GM12865 (cell line): ENCODE results near the gene GDF11.
A peak's percentile ranks its signal among the peaks of the same experiment; 100 is the strongest.

ENCODE experiments used
- DNase-seq: peaks from one replicate; pipeline ENCODE4 v3.0.0; 2010; ENCODE audit warnings: low read depth
- H3K4me3 ChIP-seq: 2 replicates; pipeline ENCODE4 v1.5.1; 2011; ENCODE audit warnings: mild to moderate bottlenecking, low read depth, low read length, control low read depth
- TF ChIP-seq, protein P1 (sequence below): IDR thresholded peaks from 2 replicates; pipeline ENCODE4 v1.5.1; 2011; ENCODE audit warnings: low read length, control low read depth, low read depth, inconsistent platforms; ENCODE audit not compliant: insufficient read depth; ENCODE audit errors: missing control alignments

Gene GDF11

DNA sequence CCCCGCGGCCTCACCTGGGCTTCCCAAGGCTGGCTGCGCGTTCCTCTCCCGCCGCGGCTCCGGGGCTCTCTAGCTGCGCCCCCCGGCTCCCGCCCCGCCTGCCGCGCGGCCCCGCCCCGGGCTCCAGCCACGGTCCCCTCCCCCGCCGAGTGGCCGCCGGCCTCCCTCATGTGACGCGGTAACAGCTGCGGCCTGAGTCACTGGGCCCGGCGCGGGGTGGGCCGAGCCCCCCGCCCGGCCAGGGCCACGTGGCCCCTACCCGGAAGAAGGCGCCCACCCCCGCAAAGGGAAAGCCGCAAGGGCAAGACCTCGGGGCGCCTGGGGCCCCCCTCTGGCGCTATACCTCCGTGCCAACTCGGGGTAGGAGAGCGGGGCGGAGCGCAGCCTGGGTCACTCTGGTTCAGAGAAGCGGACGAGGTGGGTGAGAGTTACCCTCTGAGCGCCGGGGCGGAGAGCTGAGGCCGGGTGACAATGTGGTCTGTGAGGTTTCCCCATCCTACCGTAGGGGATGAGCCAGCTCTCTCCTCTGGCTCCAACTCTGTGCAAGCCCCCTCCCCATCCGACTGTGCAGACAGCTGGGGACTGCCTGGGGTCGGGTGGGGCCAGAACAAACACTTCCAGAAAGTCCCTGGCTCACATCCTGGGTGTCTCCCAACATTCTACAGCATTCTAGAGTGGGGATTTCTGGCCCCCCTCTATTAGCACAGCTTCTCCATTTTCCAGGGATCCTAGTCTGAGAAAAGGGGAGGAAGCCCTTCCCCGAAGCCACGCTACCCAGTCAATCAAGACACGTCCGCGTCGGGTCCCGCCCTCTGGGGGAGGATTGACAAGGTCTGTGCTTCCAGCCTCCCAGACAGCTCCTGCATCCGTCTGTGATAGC, 13.7 kb upstream of the GDF11 start, which contains the start of gene CD63:
TSS of gene CD63 (minus strand) at position 71 of the 880 bp plus-strand sequence. CDS start 668 bp downstream, outside the sequence.
- peak within 1 kb of the TSS; percentile 77 for H3K4me3 ChIP-seq
- DNase-seq, result peak; percentile 80
- TF ChIP-seq, protein P1, sequence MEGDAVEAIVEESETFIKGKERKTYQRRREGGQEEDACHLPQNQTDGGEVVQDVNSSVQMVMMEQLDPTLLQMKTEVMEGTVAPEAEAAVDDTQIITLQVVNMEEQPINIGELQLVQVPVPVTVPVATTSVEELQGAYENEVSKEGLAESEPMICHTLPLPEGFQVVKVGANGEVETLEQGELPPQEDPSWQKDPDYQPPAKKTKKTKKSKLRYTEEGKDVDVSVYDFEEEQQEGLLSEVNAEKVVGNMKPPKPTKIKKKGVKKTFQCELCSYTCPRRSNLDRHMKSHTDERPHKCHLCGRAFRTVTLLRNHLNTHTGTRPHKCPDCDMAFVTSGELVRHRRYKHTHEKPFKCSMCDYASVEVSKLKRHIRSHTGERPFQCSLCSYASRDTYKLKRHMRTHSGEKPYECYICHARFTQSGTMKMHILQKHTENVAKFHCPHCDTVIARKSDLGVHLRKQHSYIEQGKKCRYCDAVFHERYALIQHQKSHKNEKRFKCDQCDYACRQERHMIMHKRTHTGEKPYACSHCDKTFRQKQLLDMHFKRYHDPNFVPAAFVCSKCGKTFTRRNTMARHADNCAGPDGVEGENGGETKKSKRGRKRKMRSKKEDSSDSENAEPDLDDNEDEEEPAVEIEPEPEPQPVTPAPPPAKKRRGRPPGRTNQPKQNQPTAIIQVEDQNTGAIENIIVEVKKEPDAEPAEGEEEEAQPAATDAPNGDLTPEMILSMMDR, result no peak

DNA sequence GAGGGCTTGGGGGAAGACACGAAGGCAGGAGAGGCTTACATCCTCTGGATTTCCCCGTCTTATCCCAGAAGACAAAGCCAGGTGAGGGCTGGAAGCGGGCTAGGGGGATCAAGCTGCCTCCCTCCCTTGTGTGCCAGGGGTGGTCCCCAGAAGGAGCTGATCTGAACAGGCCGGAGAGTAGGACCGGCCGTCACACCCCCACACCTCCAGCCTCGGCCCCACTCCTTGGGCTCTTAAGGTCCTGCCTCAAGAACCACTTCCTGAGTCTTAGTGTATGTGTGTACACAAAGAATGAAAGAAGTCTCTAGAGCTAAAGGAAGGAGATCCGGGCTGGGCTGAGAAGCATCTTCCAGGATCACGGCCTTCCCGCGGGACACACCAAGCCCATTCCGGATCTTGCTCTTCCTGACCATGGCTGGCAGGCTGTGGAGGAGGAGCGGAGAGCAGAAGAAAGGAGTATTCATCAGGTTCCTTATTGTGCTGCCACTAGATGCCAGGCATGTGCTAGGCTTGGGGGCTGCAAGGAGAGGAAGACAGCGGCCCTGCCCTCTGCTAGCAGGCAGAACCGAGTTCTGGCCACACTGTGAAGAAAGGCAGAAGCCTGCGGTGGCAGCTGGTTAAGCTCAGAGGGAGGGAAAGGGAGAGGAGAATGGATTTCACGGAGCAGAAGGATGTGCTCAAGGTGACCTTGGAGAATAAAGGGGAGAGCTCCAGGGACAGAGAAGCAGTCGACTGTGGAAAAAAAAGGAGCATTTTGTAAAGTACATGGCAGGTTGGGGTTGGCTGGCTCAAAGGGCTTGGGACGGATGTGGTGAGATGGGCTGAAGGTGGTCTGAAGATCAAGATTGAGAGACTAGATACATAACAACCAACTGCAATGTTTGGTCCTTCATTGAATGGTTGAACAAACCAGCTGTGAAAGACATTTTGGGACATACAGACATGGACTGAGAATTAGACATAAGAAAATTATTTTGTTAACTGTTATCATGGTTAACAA, 12.8 kb upstream of the GDF11 start:
- TF ChIP-seq, protein P1, result no peak
- peak; percentile 70 for DNase-seq
- H3K4me3 ChIP-seq, result peak overlapping the region; percentile 77

DNA sequence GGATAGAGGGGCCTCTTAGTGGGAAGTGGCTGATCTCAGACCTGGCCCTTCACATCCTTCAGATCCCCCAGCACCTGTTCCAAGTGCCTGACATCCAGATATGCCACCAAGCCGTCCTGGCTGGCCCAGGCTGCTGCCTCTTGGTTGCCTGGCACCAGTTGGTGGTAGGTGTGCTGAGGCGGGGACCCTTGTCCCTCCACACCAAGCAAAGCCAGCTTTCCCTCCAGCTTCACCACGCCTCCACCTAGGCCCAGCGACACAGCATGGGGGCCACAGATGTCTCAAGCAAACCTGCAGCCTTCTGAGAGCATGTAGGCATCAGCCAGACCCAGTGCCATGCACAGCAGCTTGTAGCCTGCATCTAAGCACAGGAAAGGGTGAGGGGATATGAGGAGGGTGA, 10.6 kb upstream of the GDF11 start:
- no peak for DNase-seq
- H3K4me3 ChIP-seq, result no peak overlapping the region
- TF ChIP-seq, protein P1, result no peak

DNA sequence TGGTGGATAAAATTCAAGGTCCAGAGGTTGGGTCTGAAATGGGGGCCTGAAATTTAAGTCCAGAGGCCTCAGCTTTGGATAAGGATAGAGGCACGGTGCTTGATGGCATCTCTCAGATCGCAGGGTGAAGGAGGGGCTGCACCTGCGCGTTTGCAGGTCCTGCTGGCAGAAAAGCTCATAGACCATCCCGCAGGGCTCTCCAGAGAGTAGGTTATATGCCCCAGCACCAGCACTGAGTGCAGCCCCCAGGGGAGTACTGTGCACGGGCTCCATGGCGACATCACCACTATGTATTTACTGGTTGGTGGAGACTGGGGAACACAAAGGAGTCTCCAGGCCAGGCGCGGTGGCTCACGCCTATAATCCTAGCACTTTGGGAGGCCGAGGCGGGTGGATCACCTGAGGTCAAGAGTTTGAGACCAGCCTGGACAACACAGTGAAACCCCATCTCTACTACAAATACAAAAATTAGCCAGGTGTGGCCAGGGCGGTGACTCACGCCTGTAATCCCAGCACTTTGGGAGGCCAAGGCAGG, 9.8 kb upstream of the GDF11 start:
- H3K4me3 ChIP-seq, result no peak overlapping the region
- no peak for DNase-seq
- TF ChIP-seq, protein P1, result no peak

DNA sequence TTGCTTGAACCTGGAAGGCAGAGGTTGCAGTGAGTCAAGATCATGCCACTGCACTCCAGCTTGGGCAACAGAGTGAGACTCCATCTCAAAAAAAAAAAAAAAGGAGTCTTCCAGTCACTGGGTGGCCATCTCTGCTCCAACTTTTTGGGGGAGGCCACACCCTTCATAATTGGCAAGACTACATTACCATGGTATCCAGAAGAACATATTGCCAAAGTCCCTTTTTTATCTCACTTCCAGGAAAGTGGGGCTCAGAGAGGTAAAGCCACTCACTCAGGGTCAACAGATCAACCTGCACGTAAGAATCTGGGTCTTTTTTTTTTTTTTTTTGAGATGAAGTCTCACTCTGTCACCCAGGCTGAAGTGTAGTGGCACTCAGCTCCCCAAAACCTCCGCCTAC, 9.1 kb upstream of the GDF11 start:
- TF ChIP-seq, protein P1, result no peak
- H3K4me3 ChIP-seq, result no peak overlapping the region
- DNase-seq, result no peak

DNA sequence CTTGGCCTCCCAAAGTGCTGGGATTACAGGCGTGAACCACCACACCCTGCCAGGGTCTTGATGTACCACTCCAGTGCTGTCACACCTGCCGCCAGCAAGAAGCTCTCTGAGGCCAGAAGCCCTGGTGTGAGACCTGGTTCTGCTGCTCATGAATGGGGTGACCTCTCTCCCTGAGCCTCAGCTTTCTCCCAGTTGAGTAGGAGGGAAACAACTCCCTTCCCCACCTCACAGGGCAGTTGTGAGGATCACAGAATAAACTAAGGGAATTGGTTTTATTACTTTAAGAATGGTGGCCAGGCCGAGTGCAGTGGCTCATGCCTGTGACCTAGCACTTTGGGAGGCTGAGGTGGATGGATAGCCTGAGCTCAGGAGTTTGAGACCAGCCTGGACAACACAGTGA, 8.3 kb upstream of the GDF11 start:
- TF ChIP-seq, protein P1, result no peak
- no peak overlapping the region for H3K4me3 ChIP-seq
- DNase-seq, result no peak
